Astrocyte of the cerebellum (primary cell): ENCODE measurements around the gene DDX17.

ENCODE experiments used
- DNase-seq: peaks from one replicate; pipeline ENCODE4 v3.0.0-alpha.2; 2011; ENCODE audit warnings: low read depth
- H3K4me3 ChIP-seq: 2 replicates; pipeline ENCODE4 v1.5.1; 2011; ENCODE audit warnings: mild to moderate bottlenecking, low read depth, low read length, moderate library complexity
- in situ Hi-C: cut with HindIII; loops from 2 replicates; pipeline ENCODE4 v1.10.0; 2017; ENCODE audit warnings: low sequenced_read_pairs
- TF ChIP-seq, protein P1 (sequence below): IDR thresholded peaks from 2 replicates; pipeline ENCODE4 v1.5.1; 2012; ENCODE audit warnings: low read length, low read depth, moderate library complexity, mild to moderate bottlenecking; ENCODE audit errors: missing control alignments

Gene DDX17

DNA sequence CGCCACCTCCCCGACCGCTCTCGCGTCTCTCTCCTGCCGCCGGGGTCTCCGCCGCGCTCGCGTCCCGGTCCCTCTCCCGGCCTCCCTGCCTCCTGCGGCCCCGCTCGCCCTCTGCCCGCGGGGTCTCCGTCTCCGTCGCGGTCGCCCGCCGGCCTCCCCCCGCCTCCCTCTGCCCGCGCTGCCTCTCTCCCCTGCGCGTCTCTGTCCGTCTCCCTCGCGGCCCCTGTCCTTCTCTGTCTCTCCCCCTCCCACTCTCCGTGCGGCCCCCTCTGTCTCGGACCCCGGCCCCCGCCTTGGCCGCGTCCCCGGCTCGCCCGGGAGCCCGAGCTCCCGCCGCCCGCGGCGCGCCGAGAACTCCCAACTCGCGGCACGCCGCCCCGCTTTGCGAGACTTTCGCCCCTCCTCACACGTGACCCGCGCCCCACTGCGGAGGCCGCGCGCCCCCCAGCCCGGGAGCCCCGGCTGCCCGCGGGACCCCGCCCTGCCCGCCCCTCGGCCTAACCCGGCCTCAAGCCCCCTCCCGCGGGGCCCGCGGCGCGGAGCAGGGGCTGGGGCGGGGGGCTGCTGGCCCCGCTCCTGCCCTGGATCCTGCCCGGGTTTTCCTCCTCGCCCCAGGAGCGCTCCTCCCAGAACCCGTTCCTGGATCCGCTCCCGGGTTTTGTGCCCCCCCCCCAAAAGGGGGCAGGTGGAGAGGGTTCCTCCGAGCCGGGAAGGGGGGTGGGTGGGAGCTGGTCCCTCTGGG, 50.4 kb downstream of the DDX17 start:
- TF ChIP-seq, protein P1, sequence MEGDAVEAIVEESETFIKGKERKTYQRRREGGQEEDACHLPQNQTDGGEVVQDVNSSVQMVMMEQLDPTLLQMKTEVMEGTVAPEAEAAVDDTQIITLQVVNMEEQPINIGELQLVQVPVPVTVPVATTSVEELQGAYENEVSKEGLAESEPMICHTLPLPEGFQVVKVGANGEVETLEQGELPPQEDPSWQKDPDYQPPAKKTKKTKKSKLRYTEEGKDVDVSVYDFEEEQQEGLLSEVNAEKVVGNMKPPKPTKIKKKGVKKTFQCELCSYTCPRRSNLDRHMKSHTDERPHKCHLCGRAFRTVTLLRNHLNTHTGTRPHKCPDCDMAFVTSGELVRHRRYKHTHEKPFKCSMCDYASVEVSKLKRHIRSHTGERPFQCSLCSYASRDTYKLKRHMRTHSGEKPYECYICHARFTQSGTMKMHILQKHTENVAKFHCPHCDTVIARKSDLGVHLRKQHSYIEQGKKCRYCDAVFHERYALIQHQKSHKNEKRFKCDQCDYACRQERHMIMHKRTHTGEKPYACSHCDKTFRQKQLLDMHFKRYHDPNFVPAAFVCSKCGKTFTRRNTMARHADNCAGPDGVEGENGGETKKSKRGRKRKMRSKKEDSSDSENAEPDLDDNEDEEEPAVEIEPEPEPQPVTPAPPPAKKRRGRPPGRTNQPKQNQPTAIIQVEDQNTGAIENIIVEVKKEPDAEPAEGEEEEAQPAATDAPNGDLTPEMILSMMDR = no peak
- in situ Hi-C loops = no loop called here
- H3K4me3 ChIP-seq = peak overlapping the region; percentile 27
- no peak for DNase-seq

DNA sequence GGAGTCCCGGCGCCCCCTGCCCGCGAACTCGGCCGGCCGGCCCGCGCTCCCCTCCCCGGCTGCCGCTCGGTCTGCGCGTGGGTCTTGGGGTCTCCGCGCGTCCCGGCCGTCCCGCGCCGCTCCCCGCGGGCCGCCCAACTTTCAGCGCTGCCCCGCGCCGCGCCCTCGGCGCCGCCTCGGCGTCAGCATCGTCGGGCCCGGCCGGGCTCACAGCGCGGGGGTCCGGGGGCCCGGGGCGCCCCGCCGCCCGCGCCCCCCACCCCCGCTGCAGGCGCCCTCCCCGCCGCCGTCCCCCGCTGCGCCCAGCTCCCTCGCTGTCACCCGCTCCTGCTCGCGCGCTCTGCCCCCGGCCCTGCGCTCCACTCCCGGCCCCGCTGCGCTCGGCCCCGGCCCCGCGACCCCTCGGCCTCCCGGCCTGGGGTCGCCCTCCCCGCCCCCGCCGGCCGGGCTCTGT, 51.0 kb downstream of the DDX17 start, which contains the start of gene KCNJ4:
Gene KCNJ4, minus strand, starts transcription at position 124 of the 454 bp plus-strand sequence. CDS start 27,067 bp downstream, outside the sequence.
- DNase-seq = no peak
- in situ Hi-C loops = no loop called here
- H3K4me3 ChIP-seq = peak within 1 kb of the TSS; percentile 27
- TF ChIP-seq, protein P1 = no peak

GRCh38 chr22:38454353-38455075, 51.6 kb downstream of the DDX17 start:
- TF ChIP-seq, protein P1 = no peak
- in situ Hi-C loops = no loop called here
- DNase-seq = no peak
- no peak overlapping the region for H3K4me3 ChIP-seq

GRCh38 chr22:38453996-38454352, 52.1 kb downstream of the DDX17 start:
- no peak overlapping the region for H3K4me3 ChIP-seq
- no peak for DNase-seq

GRCh38 chr22:38453066-38453672, 52.9 kb downstream of the DDX17 start:
- TF ChIP-seq, protein P1 = no peak
- DNase-seq = no peak
- in situ Hi-C loops = no loop called here
- H3K4me3 ChIP-seq = no peak overlapping the region

More at GRCh38 chr22:38453996-38454352, 52.1 kb downstream of the DDX17 start:
- TF ChIP-seq, protein P1 = no peak
- in situ Hi-C loops = no loop called here

DNA sequence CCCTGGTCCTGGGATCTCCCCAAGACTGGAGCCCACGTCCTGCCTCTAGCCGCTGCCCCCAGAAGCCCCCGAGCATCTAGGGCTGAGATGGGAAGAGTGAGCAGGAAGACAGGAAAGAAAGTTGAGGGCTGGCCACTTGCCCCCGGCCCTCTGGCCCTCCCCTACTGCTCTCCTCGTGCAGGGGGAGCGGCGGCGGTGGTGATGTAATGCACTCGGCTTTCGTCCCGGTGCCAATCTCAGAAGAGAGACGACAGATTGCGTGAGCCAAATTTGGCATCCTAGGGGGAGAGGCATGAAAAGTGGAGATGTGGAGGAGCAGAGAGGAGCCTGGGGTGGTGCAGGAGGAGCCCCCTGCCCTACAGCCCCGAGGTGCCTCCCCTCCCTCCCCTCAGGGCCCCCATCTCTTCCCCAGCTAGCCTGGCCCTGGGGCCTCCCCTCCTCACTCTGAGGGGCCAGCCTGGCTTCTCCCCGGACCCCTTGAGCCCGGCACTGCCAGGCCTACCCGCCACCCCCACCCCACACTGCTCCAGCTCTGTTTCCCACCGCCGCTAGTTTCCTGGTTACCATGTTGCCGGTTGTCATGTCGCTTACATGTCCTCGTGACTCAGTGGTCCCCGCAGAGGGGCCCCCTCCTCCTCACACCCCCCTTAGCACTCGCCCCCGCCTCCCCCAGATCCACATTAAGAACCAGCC, 53.6 kb downstream of the DDX17 start:
- in situ Hi-C loops = no loop called here
- TF ChIP-seq, protein P1 = no peak
- no peak overlapping the region for H3K4me3 ChIP-seq
- no peak for DNase-seq
